HepG2 (cell line): ENCODE measurements around the gene EFCAB8. TPM values are rescaled to one million over a fixed set of nuclear protein-coding genes. Genes with fewer than 3 reads are reported as not detected.

Source experiments
- ATAC-seq: fragments of 200-7000 bp; cut with Tn5 transposase; 3 replicates; pipeline ENCODE4 v1.9.1; 2020; ENCODE audit warnings: mild to moderate bottlenecking, moderate library complexity
- BruUV-seq: library from RNA; stranded (reverse); fragments of 400-500 nt; replicated peaks from 2 replicates; lab custom pipeline; 2021; lab: Mats Ljungman, UMichigan
- CTCF ChIA-PET: fragments of 300-600 bp; formaldehyde crosslinking; extraction: SDS; loops from one replicate; lab custom pipeline; 2021; ENCODE audit warnings: low total read pairs, inconsistent platforms, low intra/inter-chr PET ratio; lab: Yijun Ruan, JAX
- POLR2A ChIA-PET: fragments of 350-600 bp; sonication (Branson Sonifier 250); formaldehyde crosslinking; loops from one replicate; lab custom pipeline; 2020; ENCODE audit warnings: antibody characterized with exemption, inconsistent platforms; lab: Yijun Ruan, JAX
- DNase-seq: peaks from one replicate; pipeline ENCODE4 v3.0.0-alpha.2; 2015; ENCODE audit warnings: low spot score
- FAIRE-seq: peaks from 3 replicates; lab custom pipeline; 2011; peaks lifted over from hg19 to GRCh38; lab: Jason Lieb, UNC
- H2AFZ ChIP-seq: one replicate; pipeline ENCODE4 v1.6.1; 2011; ENCODE audit warnings: low read length, inconsistent platforms
- H3K27ac ChIP-seq: fragments of 300-600 bp; 3 replicates; pipeline ENCODE4 v1.8.0; 2011; ENCODE audit warnings: mixed run types, mild to moderate bottlenecking, mixed read lengths, low read length, inconsistent platforms; ENCODE audit not compliant: insufficient read depth; ENCODE audit errors: extremely low read length
- H3K27me3 ChIP-seq, 2 experiments: fragments of 200-600 bp in 1 of 2; 2 replicates in 1 of 2; 3 replicates in 1 of 2; pipeline versions ENCODE4 v1.6.0 to v1.8.0; 2011; ENCODE audit warnings: low read length in 2 of 2, mild to moderate bottlenecking in 2 of 2, moderate library complexity in 2 of 2, inconsistent platforms in 1 of 2; ENCODE audit not compliant: insufficient read depth in 2 of 2, control insufficient read depth in 1 of 2
- H3K36me3 ChIP-seq, 2 experiments: fragments of 200-600 bp in 1 of 2; replicated peaks in 1 of 2; 2 replicates in 1 of 2; 3 replicates in 1 of 2; pipeline versions ENCODE4 v1.5.1 to v1.8.0; 2011; ENCODE audit warnings: low read length in 2 of 2, inconsistent platforms in 1 of 2; ENCODE audit not compliant: insufficient read depth in 2 of 2, control insufficient read depth in 1 of 2
- H3K4me1 ChIP-seq: 2 replicates; pipeline ENCODE4 v1.5.1; 2012; ENCODE audit warnings: low read length, inconsistent platforms; ENCODE audit not compliant: insufficient read depth
- H3K4me2 ChIP-seq: 2 replicates; pipeline ENCODE4 v1.6.0; 2011; ENCODE audit warnings: low read depth, low read length, inconsistent platforms
- H3K4me3 ChIP-seq, 3 experiments: fragments of 200-600 bp in 1 of 3; sonication (generic), shearing (Covaris generic) in 1 of 3; replicated peaks in 1 of 3; 2 replicates each; pipeline ENCODE4 v1.5.1; 2011 to 2016; ENCODE audit warnings: low read length in 3 of 3, inconsistent platforms in 2 of 3, low read depth in 2 of 3, mild to moderate bottlenecking in 2 of 3, control low read depth in 1 of 3, mixed read lengths in 1 of 3; ENCODE audit not compliant: insufficient read depth in 1 of 3
- H3K79me2 ChIP-seq: one replicate; pipeline ENCODE4 v1.6.1; 2011; ENCODE audit warnings: low read length, inconsistent platforms; ENCODE audit not compliant: insufficient read depth
- H3K9ac ChIP-seq: 2 replicates; pipeline ENCODE4 v1.6.0; 2011; ENCODE audit warnings: mild to moderate bottlenecking, low read depth, low read length, inconsistent platforms; ENCODE audit not compliant: insufficient read depth
- H3K9me3 ChIP-seq: 2 replicates; pipeline ENCODE4 v1.5.1; 2012; ENCODE audit warnings: mild to moderate bottlenecking, low read length
- H4K20me1 ChIP-seq: 2 replicates; pipeline ENCODE4 v1.6.0; 2011; ENCODE audit warnings: inconsistent platforms, mild to moderate bottlenecking, low read length, moderate library complexity; ENCODE audit not compliant: insufficient read depth
- ELF3 ChIP-seq: IDR thresholded peaks from 2 replicates; pipeline ENCODE4 v1.6.1; 2016; ENCODE audit warnings: missing genetic modification reagents, missing compliant biosample characterization
- FOXP1 ChIP-seq, 2 experiments: fragments of 450-650 bp in 1 of 2; IDR thresholded peaks; 2 replicates each; pipeline ENCODE4 v1.6.1; 2017 to 2018; ENCODE audit warnings: antibody characterized with exemption in 1 of 2
- GTF2F1 ChIP-seq: fragments of 150-350 bp; IDR thresholded peaks from 2 replicates; pipeline ENCODE4 v1.6.1; 2014; ENCODE audit warnings: low read length
- HIC2 ChIP-seq: sonication (generic); formaldehyde crosslinking; IDR thresholded peaks from 2 replicates; pipeline ENCODE4 v1.9.0; 2022; ENCODE audit warnings: low read depth, missing genetic modification reagents
- HOXA7 ChIP-seq: sonication (generic); formaldehyde crosslinking; IDR thresholded peaks from 2 replicates; pipeline ENCODE4 v1.8.1; 2022; ENCODE audit warnings: mild to moderate bottlenecking, missing genetic modification reagents, moderate library complexity
- MXD3 ChIP-seq: IDR thresholded peaks from 2 replicates; pipeline ENCODE4 v1.6.1; 2016; ENCODE audit warnings: mild to moderate bottlenecking, missing biosample characterization, missing genetic modification reagents
- POLR2AphosphoS5 ChIP-seq: IDR thresholded peaks from 2 replicates; pipeline ENCODE4 v1.6.1; 2012; ENCODE audit warnings: low read depth, low read length
- THRA ChIP-seq: sonication (generic); formaldehyde crosslinking; IDR thresholded peaks from 2 replicates; pipeline ENCODE4 v1.4.0; 2020; ENCODE audit warnings: missing genetic modification reagents, borderline replicate concordance
- TIGD3 ChIP-seq: sonication (generic); formaldehyde crosslinking; IDR thresholded peaks from 2 replicates; pipeline ENCODE4 v1.5.1; 2020; ENCODE audit warnings: mild to moderate bottlenecking, missing genetic modification reagents, borderline replicate concordance
- USF2 ChIP-seq, 2 experiments: sonication (generic) in 1 of 2; formaldehyde crosslinking in 1 of 2; IDR thresholded peaks; 2 replicates each; pipeline versions ENCODE4 v1.5.1 to v1.6.1; 2011 to 2020; ENCODE audit warnings: borderline replicate concordance in 1 of 2, low read depth in 1 of 2, low read length in 1 of 2, mild to moderate bottlenecking in 1 of 2, missing genetic modification reagents in 1 of 2, moderate library complexity in 1 of 2
- ZNF138 ChIP-seq: sonication (generic); formaldehyde crosslinking; IDR thresholded peaks from 2 replicates; pipeline ENCODE4 v1.5.0; 2020; ENCODE audit warnings: mild to moderate bottlenecking, low read depth, missing genetic modification reagents
- ZNF441 ChIP-seq: sonication (generic); formaldehyde crosslinking; IDR thresholded peaks from 2 replicates; pipeline ENCODE4 v1.7.0; 2021; ENCODE audit warnings: missing genetic modification reagents, borderline replicate concordance
- ZNF747 ChIP-seq: sonication (generic); formaldehyde crosslinking; IDR thresholded peaks from 2 replicates; pipeline ENCODE4 v1.8.1; 2023; ENCODE audit warnings: missing genetic modification reagents, mild to moderate bottlenecking, borderline replicate concordance
- WGBS: methylation state at CpG from one replicate; pipeline ENCODE4 v1.1.6; 2017; ENCODE audit warnings: low lambda C conversion rate; 5-methylcytosine and 5-hydroxymethylcytosine counted together
- in situ Hi-C: cut with HindIII; loops from 2 replicates; pipeline ENCODE4 v1.10.0; 2017; ENCODE audit warnings: low pct_unique_long_range_greater_than_20kb; ENCODE audit not compliant: extremely low pct_ligation_motif_present
- intact Hi-C: fragments of 100-400 bp; cut with micrococcal nuclease; formaldehyde crosslinking; loops from one replicate; pipeline ENCODE4 v1.10.0; 2022; ENCODE audit not compliant: unreplicated experiment
- polyA plus RNA-seq, 8 experiments: library from polyadenylated mRNA; depleted of rRNA in 3 of 8; stranded (reverse) in 7 of 8; unstranded in 1 of 8; fragments of >200 nt; fragmentation: Illumina TruSeq in 4 of 8; extraction: Trizol in 4 of 8; gene quantifications; 2 replicates each; pipeline versions ENCODE4 v1.2.1 to v1.2.3, GENCODE V29; 2011 to 2016; ENCODE audit warnings: low read depth in 4 of 8, missing spikeins in 1 of 8, mixed read lengths in 1 of 8; ENCODE audit not compliant: insufficient read depth in 1 of 8
- total RNA-seq, 5 experiments: library from RNA; depleted of rRNA; stranded (reverse); fragments of >200 nt; fragmentation: Illumina TruSeq; extraction: Trizol; gene quantifications; 2 replicates each; pipeline ENCODE4 v1.2.3, GENCODE V29; 2016; ENCODE audit warnings: low read depth in 1 of 5

The EFCAB8 gene
- total and polyA plus RNA-seq, 2 of the 13 experiments (the other 11 are each of a cell fraction or from before 2014, with no cell fraction given): 0.15 to 0.22 TPM

- no TSS peak for BruUV-seq
- FAIRE-seq (no peak), ATAC-seq (no peak), DNase-seq (no peak)
- CTCF ChIA-PET: no interaction called here
- Histone ChIP-seq H3K27me3 (peaks cover 0 to 3% of the 10 kb centered on the region in 2 experiments; a peak in 1 of 5 replicates), H3K9ac (no peak overlapping the region), H3K27ac (no peak overlapping the region), H4K20me1 (no peaks in the 10 kb centered on the region), H3K79me2 (no peaks in the 10 kb centered on the region), H3K9me3 (no peaks in the 10 kb centered on the region), H3K4me1 (no peaks in the 10 kb centered on the region), H2AFZ (no peak overlapping the region), H3K4me3 (no peak overlapping the region), H3K4me2 (no peak overlapping the region), H3K36me3 (no peaks in the 10 kb centered on the region)
- WGBS: 60% methylated on average over 5 of the region's 5 CpGs
- POLR2A ChIA-PET: no interaction called here
- in situ Hi-C loops (no loop called here), intact Hi-C loops (no loop called here)
- TF ChIP-seq ZNF441 (CRISPR knock-in tag): no peak
- TF ChIP-seq HOXA7 (CRISPR knock-in tag): no peak
- TF ChIP-seq POLR2AphosphoS5: no peak
- no peak for TF ChIP-seq USF2 (IDR thresholded peaks at IDR 0.05; ENCODE audit: low read depth, low read length)
- TF ChIP-seq USF2 (CRISPR knock-in tag; IDR thresholded peaks at IDR 0.05; ENCODE audit: borderline replicate concordance): no peak
- no peak for TF ChIP-seq ELF3 (CRISPR knock-in tag)
- TF ChIP-seq FOXP1 (IDR thresholded peaks at IDR 0.05): no peak
- TF ChIP-seq FOXP1 (CRISPR knock-in tag; IDR thresholded peaks at IDR 0.05): no peak
- TF ChIP-seq HIC2 (CRISPR knock-in tag): no peak
- TF ChIP-seq THRA (CRISPR knock-in tag): no peak
- TF ChIP-seq GTF2F1: no peak
- no peak for TF ChIP-seq ZNF747 (CRISPR knock-in tag)
- no peak for TF ChIP-seq MXD3
- no peak for TF ChIP-seq TIGD3
- no peak for TF ChIP-seq ZNF138
These were observed 18.8 kb downstream of the EFCAB8 start for GRCh38 chr20:32877507-32877906.
